Neural cell (in vitro differentiated cells): ENCODE measurements around the gene AFF2. TPM values are rescaled to one million over a fixed set of nuclear protein-coding genes. Genes with fewer than 3 reads are reported as not detected.

Experiments
- H2AFZ ChIP-seq: fragments of 200-600, 300-800 bp; sonication (generic), shearing (Covaris generic); 2 replicates; pipeline ENCODE4 v1.6.0; 2014; ENCODE audit warnings: low read depth, mild to moderate bottlenecking, antibody characterized with exemption, low read length, moderate library complexity
- H3F3A ChIP-seq: fragments of 200-600 bp; shearing (Covaris generic); 2 replicates; pipeline ENCODE4 v1.6.1; 2016; ENCODE audit warnings: mild to moderate bottlenecking, moderate library complexity, mixed read lengths, antibody characterized with exemption, low read length; ENCODE audit not compliant: insufficient read depth, poor library complexity, severe bottlenecking
- H3K27ac ChIP-seq: fragments of 200-600, 300-800 bp; sonication (generic), shearing (Covaris generic); 2 replicates; pipeline ENCODE4 v1.5.1; 2014; ENCODE audit warnings: mild to moderate bottlenecking, low read length, moderate library complexity
- H3K27me3 ChIP-seq: fragments of 300-800, 200-600 bp; sonication (generic), shearing (Covaris generic); 2 replicates; pipeline ENCODE4 v1.6.0; 2014; ENCODE audit warnings: mild to moderate bottlenecking, low read depth, low read length, moderate library complexity; ENCODE audit not compliant: insufficient read depth
- H3K36me3 ChIP-seq: fragments of 300-800, 200-600 bp; sonication (generic), shearing (Covaris generic); 2 replicates; pipeline ENCODE4 v1.5.1; 2014; ENCODE audit warnings: mild to moderate bottlenecking, antibody characterized with exemption, low read length, moderate library complexity; ENCODE audit not compliant: insufficient read depth
- H3K4me2 ChIP-seq: fragments of 300-800, 200-600 bp; sonication (generic), shearing (Covaris generic); 2 replicates; pipeline ENCODE4 v1.6.0; 2014; ENCODE audit warnings: mild to moderate bottlenecking, low read length
- H3K4me3 ChIP-seq: fragments of 300-800, 200-600 bp; sonication (generic), shearing (Covaris generic); 2 replicates; pipeline ENCODE4 v1.5.1; 2014; ENCODE audit warnings: mild to moderate bottlenecking, low read length, moderate library complexity
- H3K79me2 ChIP-seq: fragments of 200-600 bp; shearing (Covaris generic); replicated peaks from 2 replicates; pipeline ENCODE4 v1.6.0; 2014; ENCODE audit warnings: mild to moderate bottlenecking, low read length, moderate library complexity; ENCODE audit not compliant: insufficient read depth
- H3K9ac ChIP-seq: fragments of 300-800, 200-600 bp; sonication (generic), shearing (Covaris generic); 2 replicates; pipeline ENCODE4 v1.6.1; 2016; ENCODE audit warnings: mild to moderate bottlenecking, low read length, mixed read lengths
- H3K9me2 ChIP-seq: fragments of 200-600 bp; shearing (Covaris generic); 2 replicates; pipeline ENCODE4 v1.6.1; 2016; ENCODE audit warnings: mild to moderate bottlenecking, low read length, mixed read lengths; ENCODE audit not compliant: insufficient read depth
- H3K9me3 ChIP-seq: fragments of 200-600, 300-800 bp; sonication (generic), shearing (Covaris generic); 2 replicates; pipeline ENCODE4 v1.6.1; 2016; ENCODE audit warnings: mild to moderate bottlenecking, mixed run types, low read length, moderate library complexity, mixed read lengths
- H4K20me1 ChIP-seq: fragments of 200-600 bp; shearing (Covaris generic); 2 replicates; pipeline ENCODE4 v1.6.1; 2016; ENCODE audit warnings: mild to moderate bottlenecking, mixed run types; ENCODE audit not compliant: insufficient read depth
- EP300 ChIP-seq: fragments of 450-650 bp; conservative IDR thresholded peaks from 2 replicates; pipeline ENCODE4 v1.6.1; 2014; ENCODE audit warnings: antibody characterized with exemption, mild to moderate bottlenecking, moderate library complexity; ENCODE audit not compliant: poor library complexity, severe bottlenecking
- EZH2 ChIP-seq: fragments of 200-600, 300-800 bp; shearing (Covaris generic), sonication (generic); IDR thresholded peaks from 2 replicates; pipeline ENCODE4 v1.6.1; 2014; ENCODE audit warnings: antibody characterized with exemption, low read length, borderline replicate concordance, mild to moderate bottlenecking; ENCODE audit not compliant: insufficient read depth, poor library complexity, severe bottlenecking
- MXI1 ChIP-seq: fragments of 450-650 bp; conservative IDR thresholded peaks from 2 replicates; pipeline ENCODE4 v1.6.1; 2014; ENCODE audit warnings: antibody characterized with exemption, mild to moderate bottlenecking; ENCODE audit not compliant: poor library complexity, severe bottlenecking
- POLR2AphosphoS5 ChIP-seq: IDR thresholded peaks from 2 replicates; pipeline ENCODE4 v1.6.1; 2012
- RAD21 ChIP-seq: fragments of 450-650 bp; conservative IDR thresholded peaks from 2 replicates; pipeline ENCODE4 v1.6.1; 2014; ENCODE audit warnings: antibody characterized with exemption, mild to moderate bottlenecking, moderate library complexity
- SMC3 ChIP-seq: fragments of 450-650 bp; conservative IDR thresholded peaks from 2 replicates; pipeline ENCODE4 v1.6.1; 2014; ENCODE audit warnings: antibody characterized with exemption, mild to moderate bottlenecking, moderate library complexity; ENCODE audit not compliant: poor library complexity
- TAF1 ChIP-seq: IDR thresholded peaks from 2 replicates; pipeline ENCODE4 v1.6.1; 2012; ENCODE audit warnings: low read depth
- polyA plus RNA-seq: library from polyadenylated mRNA; depleted of rRNA; stranded (reverse); fragments of >200 nt; gene quantifications from 2 replicates; pipeline ENCODE4 v1.2.3, GENCODE V29; 2014
- TF ChIP-seq, protein P1 (sequence below): IDR thresholded peaks from 2 replicates; pipeline ENCODE4 v1.6.1; 2012; ENCODE audit warnings: borderline replicate concordance
- TF ChIP-seq, protein P2 (sequence below): fragments of 450-650 bp; IDR thresholded peaks from 2 replicates; pipeline ENCODE4 v1.5.1; 2014; ENCODE audit warnings: antibody characterized with exemption, mild to moderate bottlenecking, moderate library complexity; ENCODE audit not compliant: poor library complexity, severe bottlenecking

Gene AFF2
- polyA plus RNA-seq, 1 donor from 2014 or later = 10.5 TPM

DNA sequence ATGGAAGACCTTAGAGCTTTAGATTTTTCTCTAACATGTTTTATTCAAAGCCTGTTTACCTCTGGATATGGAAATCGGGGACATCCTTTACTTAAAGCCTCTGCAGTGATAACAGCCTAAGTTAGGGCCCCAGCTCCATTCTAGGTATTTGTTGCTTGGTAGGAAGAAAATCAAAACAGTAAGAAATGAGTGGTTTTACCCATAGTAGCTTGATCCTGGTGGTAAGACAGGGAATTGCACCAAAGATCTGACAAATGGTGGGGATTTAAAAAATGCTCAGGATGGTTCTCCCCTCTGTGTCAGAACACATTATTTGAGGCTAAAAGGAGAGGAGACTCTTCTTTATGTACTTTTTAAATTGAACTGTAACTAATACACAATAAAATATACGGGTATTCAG, 52.4 kb downstream of the AFF2 start:
- Histone ChIP-seq H3K9me2 (no peaks in the 10 kb centered on the region), H3K9ac (no peak overlapping the region), H3K27ac (no peak overlapping the region), H3K27me3 (no peaks in the 10 kb centered on the region), H3K4me3 (no peak overlapping the region), H2AFZ (no peak overlapping the region), H3K36me3 (no peaks in the 10 kb centered on the region), H3K4me2 (no peak overlapping the region), H3F3A (no peaks in the 10 kb centered on the region), H3K9me3 (no peaks in the 10 kb centered on the region), H4K20me1 (no peaks in the 10 kb centered on the region), H3K79me2 (no peaks in the 10 kb centered on the region)
- no peak for TF ChIP-seq RAD21
- no peak for TF ChIP-seq EP300
- TF ChIP-seq, protein P1, sequence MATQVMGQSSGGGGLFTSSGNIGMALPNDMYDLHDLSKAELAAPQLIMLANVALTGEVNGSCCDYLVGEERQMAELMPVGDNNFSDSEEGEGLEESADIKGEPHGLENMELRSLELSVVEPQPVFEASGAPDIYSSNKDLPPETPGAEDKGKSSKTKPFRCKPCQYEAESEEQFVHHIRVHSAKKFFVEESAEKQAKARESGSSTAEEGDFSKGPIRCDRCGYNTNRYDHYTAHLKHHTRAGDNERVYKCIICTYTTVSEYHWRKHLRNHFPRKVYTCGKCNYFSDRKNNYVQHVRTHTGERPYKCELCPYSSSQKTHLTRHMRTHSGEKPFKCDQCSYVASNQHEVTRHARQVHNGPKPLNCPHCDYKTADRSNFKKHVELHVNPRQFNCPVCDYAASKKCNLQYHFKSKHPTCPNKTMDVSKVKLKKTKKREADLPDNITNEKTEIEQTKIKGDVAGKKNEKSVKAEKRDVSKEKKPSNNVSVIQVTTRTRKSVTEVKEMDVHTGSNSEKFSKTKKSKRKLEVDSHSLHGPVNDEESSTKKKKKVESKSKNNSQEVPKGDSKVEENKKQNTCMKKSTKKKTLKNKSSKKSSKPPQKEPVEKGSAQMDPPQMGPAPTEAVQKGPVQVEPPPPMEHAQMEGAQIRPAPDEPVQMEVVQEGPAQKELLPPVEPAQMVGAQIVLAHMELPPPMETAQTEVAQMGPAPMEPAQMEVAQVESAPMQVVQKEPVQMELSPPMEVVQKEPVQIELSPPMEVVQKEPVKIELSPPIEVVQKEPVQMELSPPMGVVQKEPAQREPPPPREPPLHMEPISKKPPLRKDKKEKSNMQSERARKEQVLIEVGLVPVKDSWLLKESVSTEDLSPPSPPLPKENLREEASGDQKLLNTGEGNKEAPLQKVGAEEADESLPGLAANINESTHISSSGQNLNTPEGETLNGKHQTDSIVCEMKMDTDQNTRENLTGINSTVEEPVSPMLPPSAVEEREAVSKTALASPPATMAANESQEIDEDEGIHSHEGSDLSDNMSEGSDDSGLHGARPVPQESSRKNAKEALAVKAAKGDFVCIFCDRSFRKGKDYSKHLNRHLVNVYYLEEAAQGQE = no peak
- no peak for TF ChIP-seq POLR2AphosphoS5
- no peak for TF ChIP-seq MXI1
- no peak for TF ChIP-seq SMC3
- no peak for TF ChIP-seq TAF1
- TF ChIP-seq EZH2 = no peak
- TF ChIP-seq, protein P2, sequence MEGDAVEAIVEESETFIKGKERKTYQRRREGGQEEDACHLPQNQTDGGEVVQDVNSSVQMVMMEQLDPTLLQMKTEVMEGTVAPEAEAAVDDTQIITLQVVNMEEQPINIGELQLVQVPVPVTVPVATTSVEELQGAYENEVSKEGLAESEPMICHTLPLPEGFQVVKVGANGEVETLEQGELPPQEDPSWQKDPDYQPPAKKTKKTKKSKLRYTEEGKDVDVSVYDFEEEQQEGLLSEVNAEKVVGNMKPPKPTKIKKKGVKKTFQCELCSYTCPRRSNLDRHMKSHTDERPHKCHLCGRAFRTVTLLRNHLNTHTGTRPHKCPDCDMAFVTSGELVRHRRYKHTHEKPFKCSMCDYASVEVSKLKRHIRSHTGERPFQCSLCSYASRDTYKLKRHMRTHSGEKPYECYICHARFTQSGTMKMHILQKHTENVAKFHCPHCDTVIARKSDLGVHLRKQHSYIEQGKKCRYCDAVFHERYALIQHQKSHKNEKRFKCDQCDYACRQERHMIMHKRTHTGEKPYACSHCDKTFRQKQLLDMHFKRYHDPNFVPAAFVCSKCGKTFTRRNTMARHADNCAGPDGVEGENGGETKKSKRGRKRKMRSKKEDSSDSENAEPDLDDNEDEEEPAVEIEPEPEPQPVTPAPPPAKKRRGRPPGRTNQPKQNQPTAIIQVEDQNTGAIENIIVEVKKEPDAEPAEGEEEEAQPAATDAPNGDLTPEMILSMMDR = no peak

DNA sequence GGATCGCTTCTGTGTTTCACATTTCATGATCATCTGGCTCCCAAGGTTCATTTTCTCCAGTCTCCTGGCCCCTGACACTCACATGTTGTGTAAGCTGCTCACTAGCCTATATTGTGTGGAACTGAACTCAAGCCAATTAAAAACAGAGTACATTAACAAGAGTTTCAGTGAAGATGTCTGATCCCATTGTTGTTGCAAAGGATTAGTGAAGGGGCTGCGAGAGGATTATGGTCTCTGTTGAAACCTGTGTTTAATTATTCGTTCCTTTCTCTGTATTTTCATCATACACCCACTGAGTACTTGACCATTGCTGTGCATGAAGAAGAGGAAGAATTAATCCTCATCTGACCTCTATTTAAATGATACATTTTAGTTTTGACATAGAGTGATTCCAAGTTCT, 54.7 kb downstream of the AFF2 start:
- Histone ChIP-seq H3K27me3 (no peaks in the 10 kb centered on the region), H2AFZ (no peak overlapping the region), H3K36me3 (no peaks in the 10 kb centered on the region), H3K9ac (no peak overlapping the region), H3F3A (no peaks in the 10 kb centered on the region), H4K20me1 (no peaks in the 10 kb centered on the region), H3K79me2 (no peaks in the 10 kb centered on the region), H3K9me2 (no peaks in the 10 kb centered on the region), H3K9me3 (no peaks in the 10 kb centered on the region), H3K4me3 (no peak overlapping the region), H3K27ac (no peak overlapping the region), H3K4me2 (no peak overlapping the region)
- no peak for TF ChIP-seq RAD21
- TF ChIP-seq TAF1 = no peak
- no peak for TF ChIP-seq POLR2AphosphoS5
- no peak for TF ChIP-seq EZH2
- TF ChIP-seq MXI1 = no peak
- TF ChIP-seq SMC3 = no peak
- TF ChIP-seq EP300 = no peak
- TF ChIP-seq, protein P1 = no peak
- TF ChIP-seq, protein P2 = no peak
